HEK293 (cell line): ENCODE data around the gene SPACA4.
A peak's percentile ranks its signal among the peaks of the same experiment; 100 is the strongest.

Experiments used
- CTCF ChIA-PET: fragments of 350-600 bp; formaldehyde crosslinking; extraction: SDS; loops from one replicate; lab custom pipeline; 2021; ENCODE audit warnings: antibody characterized with exemption; lab: Yijun Ruan, JAX
- POLR2A ChIA-PET: fragments of 300-600 bp; formaldehyde crosslinking; extraction: SDS; loops from one replicate; lab custom pipeline; 2020; ENCODE audit warnings: antibody characterized with exemption, inconsistent platforms; lab: Yijun Ruan, JAX
- H3K27ac ChIP-seq: fragments of 200-500 bp; sonication (Bioruptor generic); 2 replicates; pipeline ENCODE4 v1.5.1; 2014; ENCODE audit warnings: low read depth, low read length, control low read depth, inconsistent platforms; ENCODE audit errors: extremely low read depth
- H3K36me3 ChIP-seq, 2 experiments: fragments of 200-500 bp in 1 of 2; sonication (Bioruptor generic) in 1 of 2; 1 replicate in 1 of 2; 2 replicates in 1 of 2; pipeline ENCODE4 v1.5.1; 2014 to 2017; ENCODE audit warnings: inconsistent platforms in 2 of 2, low read length in 2 of 2; ENCODE audit not compliant: control insufficient read depth in 2 of 2, insufficient read depth in 1 of 2
- H3K4me1 ChIP-seq: fragments of 200-500 bp; sonication (Bioruptor generic); 2 replicates; pipeline ENCODE4 v1.5.1; 2014; ENCODE audit warnings: mild to moderate bottlenecking, low read length, inconsistent platforms; ENCODE audit not compliant: control insufficient read depth, insufficient read depth
- H3K4me3 ChIP-seq: 2 replicates; pipeline ENCODE4 v1.5.1; 2011; ENCODE audit warnings: low read depth, mild to moderate bottlenecking, control low read depth, low read length, moderate library complexity
- H3K9me3 ChIP-seq: fragments of 200-500 bp; sonication (Bioruptor generic); 2 replicates; pipeline ENCODE4 v1.5.1; 2014; ENCODE audit warnings: low read depth, low read length, inconsistent platforms; ENCODE audit not compliant: control insufficient read depth, insufficient read depth
- GLI4 ChIP-seq: fragments of 450-650 bp; formaldehyde crosslinking; IDR thresholded peaks from 2 replicates; pipeline ENCODE4 v1.5.1; 2016; ENCODE audit warnings: missing biosample characterization, missing genetic modification characterization
- SCRT2 ChIP-seq: fragments of 450-650 bp; formaldehyde crosslinking; IDR thresholded peaks from 2 replicates; pipeline ENCODE4 v1.5.1; 2016; ENCODE audit warnings: missing biosample characterization, missing genetic modification characterization
- YY2 ChIP-seq: fragments of 450-650 bp; formaldehyde crosslinking; IDR thresholded peaks from 2 replicates; pipeline ENCODE4 v1.5.1; 2016; ENCODE audit warnings: missing biosample characterization, missing genetic modification characterization
- ZBTB17 ChIP-seq: fragments of 450-650 bp; formaldehyde crosslinking; IDR thresholded peaks from 2 replicates; pipeline ENCODE4 v1.5.1; 2016; ENCODE audit warnings: missing biosample characterization, missing genetic modification characterization
- ZBTB7A ChIP-seq: fragments of 450-650 bp; formaldehyde crosslinking; IDR thresholded peaks from 2 replicates; pipeline ENCODE4 v1.5.1; 2016; ENCODE audit warnings: low read depth, missing biosample characterization, missing genetic modification characterization
- ZFHX2 ChIP-seq: fragments of 450-650 bp; formaldehyde crosslinking; conservative IDR thresholded peaks from 2 replicates; pipeline ENCODE4 v1.5.1; 2016; ENCODE audit warnings: missing biosample characterization, missing genetic modification characterization
- ZFP37 ChIP-seq: fragments of 450-650 bp; formaldehyde crosslinking; IDR thresholded peaks from 2 replicates; pipeline ENCODE4 v1.5.1; 2016; ENCODE audit warnings: missing biosample characterization, missing genetic modification characterization
- ZFP69B ChIP-seq: fragments of 450-650 bp; formaldehyde crosslinking; IDR thresholded peaks from 2 replicates; pipeline ENCODE4 v1.5.1; 2016; ENCODE audit warnings: missing biosample characterization, missing genetic modification characterization
- ZIC2 ChIP-seq: fragments of 450-650 bp; formaldehyde crosslinking; IDR thresholded peaks from 2 replicates; pipeline ENCODE4 v1.5.1; 2016; ENCODE audit warnings: missing biosample characterization, missing genetic modification characterization
- ZNF23 ChIP-seq: fragments of 450-650 bp; formaldehyde crosslinking; IDR thresholded peaks from 2 replicates; pipeline ENCODE4 v1.5.1; 2016; ENCODE audit warnings: missing biosample characterization, missing genetic modification characterization, borderline replicate concordance
- ZNF274 ChIP-seq, 2 experiments: fragments of 200-500 bp in 1 of 2; fragments of 450-650 bp in 1 of 2; sonication (Bioruptor generic) in 1 of 2; formaldehyde crosslinking in 1 of 2; IDR thresholded peaks; 2 replicates each; pipeline versions ENCODE4 v1.5.1 to v1.6.1; 2014 to 2016; ENCODE audit warnings: borderline replicate concordance in 1 of 2, inconsistent platforms in 1 of 2, low read length in 1 of 2, missing biosample characterization in 1 of 2, missing genetic modification characterization in 1 of 2
- ZNF324 ChIP-seq: fragments of 450-650 bp; formaldehyde crosslinking; IDR thresholded peaks from 2 replicates; pipeline ENCODE4 v1.5.1; 2016; ENCODE audit warnings: missing biosample characterization, missing genetic modification characterization
- ZNF391 ChIP-seq: fragments of 450-650 bp; formaldehyde crosslinking; IDR thresholded peaks from 2 replicates; pipeline ENCODE4 v1.5.1; 2016; ENCODE audit warnings: low read depth, missing biosample characterization, missing genetic modification characterization, borderline replicate concordance
- ZNF394 ChIP-seq: fragments of 450-650 bp; formaldehyde crosslinking; IDR thresholded peaks from 2 replicates; pipeline ENCODE4 v1.5.1; 2016; ENCODE audit warnings: missing biosample characterization, missing genetic modification characterization, mild to moderate bottlenecking, moderate library complexity, borderline replicate concordance
- ZNF423 ChIP-seq: fragments of 450-650 bp; formaldehyde crosslinking; IDR thresholded peaks from 2 replicates; pipeline ENCODE4 v1.5.1; 2016; ENCODE audit warnings: missing biosample characterization, missing genetic modification characterization
- ZNF473 ChIP-seq: fragments of 450-650 bp; formaldehyde crosslinking; IDR thresholded peaks from 2 replicates; pipeline ENCODE4 v1.5.1; 2017; ENCODE audit warnings: missing biosample characterization, missing genetic modification characterization
- ZNF571 ChIP-seq: fragments of 450-650 bp; formaldehyde crosslinking; IDR thresholded peaks from 2 replicates; pipeline ENCODE4 v1.5.0; 2017; ENCODE audit warnings: missing biosample characterization, missing genetic modification characterization
- ZNF626 ChIP-seq: fragments of 450-650 bp; sonication (Bioruptor Pico); formaldehyde crosslinking; IDR thresholded peaks from 2 replicates; pipeline ENCODE4 v1.5.1; 2018; ENCODE audit warnings: missing biosample characterization, missing genetic modification characterization, inconsistent platforms
- ZNF843 ChIP-seq: fragments of 450-650 bp; formaldehyde crosslinking; IDR thresholded peaks from 2 replicates; pipeline ENCODE4 v1.5.1; 2016; ENCODE audit warnings: missing biosample characterization, missing genetic modification characterization
- TF ChIP-seq, protein P1 (sequence below): sonication (generic); formaldehyde crosslinking; IDR thresholded peaks from 2 replicates; pipeline ENCODE4 v1.8.1; 2022; ENCODE audit warnings: mild to moderate bottlenecking, moderate library complexity, missing genetic modification reagents
- TF ChIP-seq, protein P2 (sequence below): fragments of 450-650 bp; formaldehyde crosslinking; IDR thresholded peaks from 2 replicates; pipeline ENCODE4 v1.5.1; 2016; ENCODE audit warnings: missing biosample characterization, missing genetic modification characterization
- TF ChIP-seq, protein P3 (sequence below): fragments of 450-650 bp; formaldehyde crosslinking; IDR thresholded peaks from 2 replicates; pipeline ENCODE4 v1.5.1; 2017; ENCODE audit warnings: missing biosample characterization, missing genetic modification characterization
- TF ChIP-seq, protein P4 (sequence below): fragments of 450-650 bp; formaldehyde crosslinking; IDR thresholded peaks from 2 replicates; pipeline ENCODE4 v1.5.1; 2016; ENCODE audit warnings: missing biosample characterization, missing genetic modification characterization, low read depth
- TF ChIP-seq, protein P5 (sequence below): fragments of 450-650 bp; formaldehyde crosslinking; IDR thresholded peaks from 2 replicates; pipeline ENCODE4 v1.5.1; 2016; ENCODE audit warnings: missing biosample characterization, missing genetic modification characterization

SPACA4 gene

DNA sequence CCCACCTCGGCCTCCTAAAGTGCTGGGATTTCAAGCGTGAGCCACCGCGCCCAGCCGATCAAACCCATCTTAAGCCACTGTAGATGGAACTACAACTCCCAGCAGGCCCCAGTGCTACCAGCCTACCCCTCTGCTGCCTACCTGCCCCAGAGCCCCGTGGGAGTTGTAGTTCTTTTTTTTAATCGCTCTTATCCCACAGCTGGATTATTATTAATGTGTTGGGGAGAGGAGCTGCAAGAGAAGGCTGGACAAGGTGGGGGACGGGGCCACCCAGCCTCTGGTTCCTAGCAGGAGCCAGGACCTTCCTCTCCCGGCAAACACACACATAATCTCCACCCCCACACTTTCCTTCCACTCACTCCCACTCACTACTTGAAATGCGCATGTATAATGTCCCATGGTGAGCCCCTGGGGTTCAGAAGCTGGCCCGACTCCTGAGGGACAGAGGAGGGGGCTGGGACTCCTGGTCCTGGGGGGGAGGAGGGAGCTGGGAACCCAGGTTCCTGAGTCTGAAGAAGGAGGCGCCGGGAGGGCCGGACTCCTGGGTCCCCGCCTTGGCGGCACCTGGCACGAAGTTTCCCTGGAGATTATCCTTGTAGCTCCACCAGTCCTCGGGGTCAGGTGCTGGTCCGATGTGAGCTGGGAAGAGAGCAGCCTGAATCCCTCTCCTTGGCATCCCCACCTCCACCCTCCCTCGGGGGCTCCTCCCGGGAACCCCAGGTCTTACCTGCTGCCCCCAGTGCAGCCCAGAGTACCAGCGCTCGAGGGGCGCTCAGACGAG is 38.5 kb downstream of the SPACA4 start (continued):
- TF ChIP-seq ZFHX2 (tag by site-specific recombination) = peak; percentile 97
- peak; percentile 68 for TF ChIP-seq ZIC2
- TF ChIP-seq SCRT2 (tag by site-specific recombination) = no peak
- 0 out of 2 replicates have a peak, but pooled peaks have one; percentile 9 for TF ChIP-seq ZNF843 (tag by site-specific recombination)

DNA sequence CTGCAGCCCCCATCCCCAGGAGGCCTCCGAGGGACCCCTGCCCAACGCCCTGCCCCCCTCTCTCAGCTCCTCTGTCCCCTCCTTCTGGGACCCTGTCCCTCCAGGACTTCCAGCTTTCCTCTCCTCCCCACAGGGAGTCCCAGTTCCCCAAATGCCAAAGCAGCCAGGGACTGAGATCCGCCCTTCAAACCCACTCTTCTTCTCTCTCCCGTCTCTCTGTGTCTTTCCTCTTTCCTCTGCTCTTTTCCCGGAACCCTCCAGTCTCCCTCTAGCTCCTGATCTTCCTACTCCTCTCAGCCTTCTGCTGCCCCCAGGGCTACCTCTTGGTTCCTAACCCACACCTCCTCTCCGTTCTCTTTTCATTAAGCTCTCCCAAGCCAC is 39.1 kb downstream of the SPACA4 start:
- H3K4me1 ChIP-seq = peaks cover 9% of the 10 kb centered on the region
- peak overlapping the region; percentile 70 for H3K27ac ChIP-seq
- TF ChIP-seq GLI4 (tag by site-specific recombination) = peak; percentile 5; the same call in 1 of the 2 replicates
- TF ChIP-seq ZNF23 (tag by site-specific recombination) = peak; percentile 14; the same call in 1 of the 2 replicates
- TF ChIP-seq ZFP69B (tag by site-specific recombination) = 0 out of 2 replicates have a peak, but pooled peaks have one; percentile 32
- peak; percentile 28; the same call in 1 of the 2 replicates for TF ChIP-seq ZFP37 (tag by site-specific recombination)
- no peak for TF ChIP-seq ZBTB17 (tag by site-specific recombination)
- no peak for TF ChIP-seq ZNF626 (tag by site-specific recombination)
- TF ChIP-seq, protein P1, sequence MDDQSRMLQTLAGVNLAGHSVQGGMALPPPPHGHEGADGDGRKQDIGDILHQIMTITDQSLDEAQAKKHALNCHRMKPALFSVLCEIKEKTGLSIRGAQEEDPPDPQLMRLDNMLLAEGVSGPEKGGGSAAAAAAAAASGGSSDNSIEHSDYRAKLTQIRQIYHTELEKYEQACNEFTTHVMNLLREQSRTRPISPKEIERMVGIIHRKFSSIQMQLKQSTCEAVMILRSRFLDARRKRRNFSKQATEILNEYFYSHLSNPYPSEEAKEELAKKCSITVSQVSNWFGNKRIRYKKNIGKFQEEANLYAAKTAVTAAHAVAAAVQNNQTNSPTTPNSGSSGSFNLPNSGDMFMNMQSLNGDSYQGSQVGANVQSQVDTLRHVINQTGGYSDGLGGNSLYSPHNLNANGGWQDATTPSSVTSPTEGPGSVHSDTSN (CRISPR knock-in tag) = no peak
- TF ChIP-seq ZBTB7A = no peak; the same call in 1 of the 2 replicates
- TF ChIP-seq ZNF571 = no peak
- no peak for TF ChIP-seq ZNF274 (IDR thresholded peaks at IDR 0.05; ENCODE audit: low read length)
- 0 out of 2 replicates have a peak, but pooled peaks have one; percentile 44 for TF ChIP-seq ZNF274 (tag by site-specific recombination; IDR thresholded peaks at IDR 0.05; ENCODE audit: borderline replicate concordance)
- TF ChIP-seq ZNF394 (tag by site-specific recombination) = 0 out of 2 replicates have a peak, but pooled peaks have one; percentile 9
- TF ChIP-seq, protein P2, sequence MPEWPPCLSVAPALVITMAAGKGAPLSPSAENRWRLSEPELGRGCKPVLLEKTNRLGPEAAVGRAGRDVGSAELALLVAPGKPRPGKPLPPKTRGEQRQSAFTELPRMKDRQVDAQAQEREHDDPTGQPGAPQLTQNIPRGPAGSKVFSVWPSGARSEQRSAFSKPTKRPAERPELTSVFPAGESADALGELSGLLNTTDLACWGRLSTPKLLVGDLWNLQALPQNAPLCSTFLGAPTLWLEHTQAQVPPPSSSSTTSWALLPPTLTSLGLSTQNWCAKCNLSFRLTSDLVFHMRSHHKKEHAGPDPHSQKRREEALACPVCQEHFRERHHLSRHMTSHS (tag by site-specific recombination) = no peak
- TF ChIP-seq ZNF391 (tag by site-specific recombination) = 0 out of 2 replicates have a peak, but pooled peaks have one; percentile 43
- TF ChIP-seq YY2 = peak; percentile 16; the same call in 1 of the 2 replicates
- TF ChIP-seq, protein P3, sequence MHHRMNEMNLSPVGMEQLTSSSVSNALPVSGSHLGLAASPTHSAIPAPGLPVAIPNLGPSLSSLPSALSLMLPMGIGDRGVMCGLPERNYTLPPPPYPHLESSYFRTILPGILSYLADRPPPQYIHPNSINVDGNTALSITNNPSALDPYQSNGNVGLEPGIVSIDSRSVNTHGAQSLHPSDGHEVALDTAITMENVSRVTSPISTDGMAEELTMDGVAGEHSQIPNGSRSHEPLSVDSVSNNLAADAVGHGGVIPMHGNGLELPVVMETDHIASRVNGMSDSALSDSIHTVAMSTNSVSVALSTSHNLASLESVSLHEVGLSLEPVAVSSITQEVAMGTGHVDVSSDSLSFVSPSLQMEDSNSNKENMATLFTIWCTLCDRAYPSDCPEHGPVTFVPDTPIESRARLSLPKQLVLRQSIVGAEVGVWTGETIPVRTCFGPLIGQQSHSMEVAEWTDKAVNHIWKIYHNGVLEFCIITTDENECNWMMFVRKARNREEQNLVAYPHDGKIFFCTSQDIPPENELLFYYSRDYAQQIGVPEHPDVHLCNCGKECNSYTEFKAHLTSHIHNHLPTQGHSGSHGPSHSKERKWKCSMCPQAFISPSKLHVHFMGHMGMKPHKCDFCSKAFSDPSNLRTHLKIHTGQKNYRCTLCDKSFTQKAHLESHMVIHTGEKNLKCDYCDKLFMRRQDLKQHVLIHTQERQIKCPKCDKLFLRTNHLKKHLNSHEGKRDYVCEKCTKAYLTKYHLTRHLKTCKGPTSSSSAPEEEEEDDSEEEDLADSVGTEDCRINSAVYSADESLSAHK (tag by site-specific recombination) = 0 out of 2 replicates have a peak, but pooled peaks have one; percentile 18
- TF ChIP-seq, protein P4, sequence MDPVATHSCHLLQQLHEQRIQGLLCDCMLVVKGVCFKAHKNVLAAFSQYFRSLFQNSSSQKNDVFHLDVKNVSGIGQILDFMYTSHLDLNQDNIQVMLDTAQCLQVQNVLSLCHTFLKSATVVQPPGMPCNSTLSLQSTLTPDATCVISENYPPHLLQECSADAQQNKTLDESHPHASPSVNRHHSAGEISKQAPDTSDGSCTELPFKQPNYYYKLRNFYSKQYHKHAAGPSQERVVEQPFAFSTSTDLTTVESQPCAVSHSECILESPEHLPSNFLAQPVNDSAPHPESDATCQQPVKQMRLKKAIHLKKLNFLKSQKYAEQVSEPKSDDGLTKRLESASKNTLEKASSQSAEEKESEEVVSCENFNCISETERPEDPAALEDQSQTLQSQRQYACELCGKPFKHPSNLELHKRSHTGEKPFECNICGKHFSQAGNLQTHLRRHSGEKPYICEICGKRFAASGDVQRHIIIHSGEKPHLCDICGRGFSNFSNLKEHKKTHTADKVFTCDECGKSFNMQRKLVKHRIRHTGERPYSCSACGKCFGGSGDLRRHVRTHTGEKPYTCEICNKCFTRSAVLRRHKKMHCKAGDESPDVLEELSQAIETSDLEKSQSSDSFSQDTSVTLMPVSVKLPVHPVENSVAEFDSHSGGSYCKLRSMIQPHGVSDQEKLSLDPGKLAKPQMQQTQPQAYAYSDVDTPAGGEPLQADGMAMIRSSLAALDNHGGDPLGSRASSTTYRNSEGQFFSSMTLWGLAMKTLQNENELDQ (tag by site-specific recombination) = no peak
- peak; percentile 29; the same call in 1 of the 2 replicates for TF ChIP-seq ZNF324
- TF ChIP-seq, protein P5, sequence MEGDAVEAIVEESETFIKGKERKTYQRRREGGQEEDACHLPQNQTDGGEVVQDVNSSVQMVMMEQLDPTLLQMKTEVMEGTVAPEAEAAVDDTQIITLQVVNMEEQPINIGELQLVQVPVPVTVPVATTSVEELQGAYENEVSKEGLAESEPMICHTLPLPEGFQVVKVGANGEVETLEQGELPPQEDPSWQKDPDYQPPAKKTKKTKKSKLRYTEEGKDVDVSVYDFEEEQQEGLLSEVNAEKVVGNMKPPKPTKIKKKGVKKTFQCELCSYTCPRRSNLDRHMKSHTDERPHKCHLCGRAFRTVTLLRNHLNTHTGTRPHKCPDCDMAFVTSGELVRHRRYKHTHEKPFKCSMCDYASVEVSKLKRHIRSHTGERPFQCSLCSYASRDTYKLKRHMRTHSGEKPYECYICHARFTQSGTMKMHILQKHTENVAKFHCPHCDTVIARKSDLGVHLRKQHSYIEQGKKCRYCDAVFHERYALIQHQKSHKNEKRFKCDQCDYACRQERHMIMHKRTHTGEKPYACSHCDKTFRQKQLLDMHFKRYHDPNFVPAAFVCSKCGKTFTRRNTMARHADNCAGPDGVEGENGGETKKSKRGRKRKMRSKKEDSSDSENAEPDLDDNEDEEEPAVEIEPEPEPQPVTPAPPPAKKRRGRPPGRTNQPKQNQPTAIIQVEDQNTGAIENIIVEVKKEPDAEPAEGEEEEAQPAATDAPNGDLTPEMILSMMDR (tag by site-specific recombination) = peak; percentile 39; the same call in 1 of the 2 replicates
- TF ChIP-seq ZNF473 (tag by site-specific recombination) = no peak
- TF ChIP-seq ZNF423 = no peak
- CTCF ChIA-PET = interaction anchor here (0.6 to 3.5 kb wide), 31 partner anchors 9 to 624 kb away, joined by 3 to 30 read pairs (median 4); partner anchors contain the start of gene HSD17B14
- POLR2A ChIA-PET = interaction anchor here (0.6 to 3.9 kb wide), 26 partner anchors 8 to 354 kb away, joined by 3 to 39 read pairs (median 4); partner anchors contain the start of genes BCAT2, DBP, FUT1 and RPL18
- peak overlapping the region; percentile 44 for H3K4me3 ChIP-seq
- no peaks in the 10 kb centered on the region for H3K36me3 ChIP-seq
- H3K9me3 ChIP-seq = no peaks in the 10 kb centered on the region
